Non-pigmented ciliary epithelial cell (primary cell): ENCODE results near the gene TNFRSF13B.
"Not testable (repeated sequence)": the region's sequence is repeated elsewhere in the genome, so short reads cannot be mapped to it uniquely, and the experiment has no call there.

ENCODE experiments used
- DNase-seq: peaks from one replicate; pipeline ENCODE4 v3.0.0-alpha.2; 2010; ENCODE audit warnings: low read depth

Gene TNFRSF13B

DNA sequence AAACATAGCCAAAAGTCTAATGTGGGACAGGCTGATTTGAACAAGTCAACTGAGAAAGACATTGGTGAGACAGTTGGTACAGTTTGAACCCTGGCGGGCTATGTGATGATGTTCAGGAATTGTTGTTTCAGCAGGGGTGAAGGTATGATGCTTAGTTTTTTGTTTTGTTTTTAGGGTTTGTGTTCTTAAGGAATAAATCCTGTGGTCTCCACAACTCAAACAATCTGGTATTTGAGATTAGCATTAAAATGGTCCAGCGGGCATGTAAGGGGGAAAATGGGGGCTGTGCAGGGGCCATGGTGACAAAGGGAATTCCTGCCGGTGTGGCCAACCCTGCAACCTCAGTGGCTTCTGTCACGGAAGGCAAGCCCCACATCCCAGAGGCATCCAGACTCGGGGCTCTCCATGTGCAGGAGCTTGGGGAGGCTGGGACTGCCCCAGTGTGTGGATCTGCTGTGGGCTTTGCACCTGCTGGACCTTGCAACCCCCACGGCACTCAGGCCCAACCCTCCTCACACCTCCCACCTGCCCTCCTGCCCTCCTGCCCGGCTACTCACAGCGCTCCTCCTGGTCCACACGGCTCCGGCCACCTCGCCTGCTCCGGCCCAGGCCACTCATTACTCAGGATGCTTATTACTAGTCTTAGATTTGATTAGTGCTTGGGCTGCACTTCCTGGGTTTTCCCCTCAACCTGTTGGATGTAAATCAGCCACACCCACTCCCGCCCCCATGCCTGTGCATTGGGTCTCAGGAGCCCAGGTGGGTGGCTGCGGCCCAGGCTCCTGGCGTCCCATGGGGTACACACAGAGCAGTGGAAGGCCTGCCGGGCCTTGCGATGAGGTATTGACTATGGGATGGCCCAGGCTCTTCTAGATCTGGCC, at the start of gene TNFRSF13B:
TSS of gene TNFRSF13B (minus strand) at position 661 of the 881 bp plus-strand sequence. CDS start at position 618, 43 bp downstream.
- no peak for DNase-seq

GRCh38 chr17:17021194-17021863, 49.4 kb upstream of the TNFRSF13B start:
- no peak for DNase-seq

DNA sequence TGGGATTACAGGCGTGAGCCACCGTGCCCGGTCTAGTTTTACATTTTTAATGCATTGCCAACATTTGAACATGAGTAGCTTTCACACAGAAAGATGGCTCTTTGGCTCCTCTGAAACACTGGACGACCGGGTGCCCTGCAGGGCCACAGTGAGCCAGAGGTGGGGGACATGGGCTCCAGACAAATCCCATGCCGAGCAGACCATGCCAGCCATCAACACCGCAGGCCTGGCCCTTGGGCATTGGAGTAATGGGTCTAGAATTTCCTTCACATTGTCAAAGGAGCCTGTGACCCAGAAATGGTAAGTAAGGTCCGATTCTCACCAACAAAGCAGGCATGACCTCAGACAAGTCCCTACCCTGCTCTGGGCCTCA, 48.9 kb upstream of the TNFRSF13B start:
- no peak for DNase-seq

- no peak for DNase-seq
Observed at GRCh38 chr17:17019891-17020456, 48.1 kb upstream of the TNFRSF13B start.

- no peak for DNase-seq
Observed at GRCh38 chr17:17019430-17019762, 47.5 kb upstream of the TNFRSF13B start.

GRCh38 chr17:17018612-17019429, 46.9 kb upstream of the TNFRSF13B start:
- DNase-seq: no peak

- DNase-seq: no peak
Observed at GRCh38 chr17:17018021-17018441, 46.1 kb upstream of the TNFRSF13B start.

- DNase-seq: no peak
Observed at GRCh38 chr17:17017343-17018014, 45.6 kb upstream of the TNFRSF13B start.

DNA sequence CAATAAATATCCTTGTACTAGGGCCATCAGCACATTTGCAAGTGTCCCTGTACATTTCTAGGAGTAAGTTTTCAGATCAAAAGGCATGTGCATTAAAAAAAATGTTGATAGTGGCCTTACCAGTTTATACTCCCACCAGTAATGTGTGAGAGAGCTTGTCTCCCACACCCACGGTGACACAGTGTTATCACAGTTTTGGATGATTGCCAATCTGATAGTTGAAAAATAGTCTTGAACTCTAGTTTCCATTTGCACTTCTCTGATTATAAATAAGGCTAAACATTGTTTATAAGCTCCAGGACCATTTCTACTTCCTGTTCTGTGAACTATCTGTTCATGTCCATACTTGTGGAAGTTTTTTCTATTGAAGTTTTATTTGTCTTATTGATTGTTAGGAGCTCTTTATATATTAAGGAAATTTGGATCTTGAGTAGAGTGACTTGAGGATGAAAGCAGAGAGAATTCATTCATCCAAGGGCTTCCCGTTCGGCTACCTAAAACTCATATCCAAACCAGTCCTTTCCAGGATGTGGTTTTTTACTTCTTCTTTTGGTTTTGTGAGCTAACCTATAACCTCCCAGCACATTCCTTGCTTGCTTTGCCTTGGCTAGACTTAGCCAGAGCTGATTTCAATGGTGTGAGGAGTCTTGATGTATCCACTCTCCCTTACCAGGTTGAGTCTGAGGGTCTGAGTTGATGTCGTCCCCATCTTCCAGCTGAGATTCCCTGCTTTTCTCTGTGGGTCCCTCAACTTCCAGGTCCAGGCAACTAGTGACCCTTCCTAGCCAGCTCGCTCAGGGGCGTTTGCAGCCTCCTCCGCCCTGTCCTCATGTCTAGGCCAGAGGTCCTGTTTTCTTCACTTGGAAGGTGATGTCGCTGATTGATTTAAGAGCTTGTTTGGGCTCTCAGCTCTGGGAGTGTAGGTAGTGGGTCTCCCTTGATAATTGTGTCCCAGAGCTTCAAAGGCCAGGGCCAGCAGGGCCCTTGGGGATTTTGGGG, 44.6 kb upstream of the TNFRSF13B start:
- not testable (repeated sequence) for DNase-seq

GRCh38 chr17:17015230-17015629, 43.3 kb upstream of the TNFRSF13B start:
- no peak for DNase-seq

- DNase-seq: not testable (repeated sequence)
Observed at GRCh38 chr17:17014748-17015124, 42.8 kb upstream of the TNFRSF13B start.

GRCh38 chr17:17013828-17014747, 42.2 kb upstream of the TNFRSF13B start:
- DNase-seq: not testable (repeated sequence)

- DNase-seq: not testable (repeated sequence)
Observed at GRCh38 chr17:17011043-17011907, 39.4 kb upstream of the TNFRSF13B start.

DNA sequence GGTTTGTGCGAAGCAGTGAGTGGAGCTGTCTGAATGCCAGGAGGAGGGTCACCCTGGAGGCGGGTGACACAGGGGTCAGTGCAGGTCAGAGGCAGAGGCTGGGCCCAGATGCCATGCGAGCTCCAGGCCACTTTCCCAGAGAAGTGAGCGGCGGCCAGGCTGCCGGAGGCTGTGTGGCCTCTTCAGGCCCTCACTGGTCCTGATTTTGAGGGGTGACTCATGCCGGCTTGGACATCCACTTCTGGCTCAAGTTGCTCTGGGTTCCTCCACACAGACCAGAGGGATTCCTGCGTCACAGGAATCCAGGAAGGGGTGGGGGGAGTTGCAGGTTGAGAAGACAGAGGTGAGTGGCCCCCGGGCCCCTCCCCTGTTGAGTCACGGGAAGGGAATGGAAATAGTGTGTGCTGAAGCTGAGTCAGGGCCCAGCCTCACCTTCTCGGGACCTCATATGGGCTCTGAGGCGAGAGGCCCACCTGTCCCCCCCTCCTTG, 38.7 kb upstream of the TNFRSF13B start:
- not testable (repeated sequence) for DNase-seq

DNA sequence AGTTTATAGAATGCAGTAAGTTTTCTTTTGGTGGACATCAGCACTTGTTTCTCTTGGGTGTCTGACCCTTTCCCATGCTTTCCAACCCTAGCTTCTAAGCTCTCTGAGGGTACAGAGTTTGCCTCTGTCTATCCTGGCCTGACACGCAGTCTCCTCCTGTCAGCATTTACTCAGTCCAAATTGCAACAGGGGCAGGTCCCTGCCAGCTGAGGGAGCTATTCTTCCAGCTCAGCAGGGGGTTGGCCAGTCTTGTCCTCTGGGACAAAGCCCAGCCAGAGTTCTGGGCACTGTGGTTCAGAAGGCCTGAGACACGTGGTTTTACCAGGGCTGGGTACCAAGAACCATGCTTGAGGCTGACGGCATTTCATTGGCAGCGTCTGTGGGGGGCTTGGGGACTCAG, 38.1 kb upstream of the TNFRSF13B start:
- not testable (repeated sequence) for DNase-seq

DNA sequence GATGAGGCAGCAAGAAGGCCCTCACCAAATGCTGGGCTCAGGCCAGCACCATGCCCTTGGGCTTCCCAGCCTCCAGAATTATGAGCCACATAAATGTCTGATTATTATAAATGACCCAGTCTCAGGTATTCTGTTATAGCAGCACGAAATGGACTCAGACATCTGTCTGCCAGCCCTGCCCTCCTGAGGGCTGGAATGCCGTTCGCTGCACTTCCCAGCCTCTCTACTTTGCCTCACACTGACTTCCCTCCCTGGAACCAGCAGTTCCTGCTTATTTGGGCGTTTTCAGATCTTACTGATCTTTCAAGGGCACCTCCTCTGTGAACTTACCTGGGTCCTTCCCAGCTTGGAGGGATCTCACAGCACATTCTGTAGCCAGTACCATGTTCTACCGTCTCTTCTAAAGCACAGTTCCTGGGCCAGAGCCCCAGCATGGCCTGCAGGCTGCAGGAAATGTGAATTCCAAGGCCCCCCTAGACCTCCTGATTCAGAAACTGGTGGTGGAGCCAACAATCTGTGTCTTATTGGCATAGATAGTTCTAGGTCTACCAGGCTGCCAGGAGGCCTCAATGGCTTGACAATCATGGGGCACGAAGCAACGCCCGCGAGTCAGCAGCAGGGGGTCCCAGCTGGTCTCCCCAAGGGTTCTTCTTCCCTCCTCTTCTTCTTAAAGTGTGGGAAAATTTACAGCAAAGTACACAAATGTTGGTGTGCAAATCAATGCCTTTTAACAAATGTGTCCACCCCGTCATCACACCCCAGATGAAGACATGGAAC, 36.9 kb upstream of the TNFRSF13B start:
- not testable (repeated sequence) for DNase-seq

GRCh38 chr17:17007891-17008290, 36.0 kb upstream of the TNFRSF13B start:
- DNase-seq: not testable (repeated sequence)
